Neuronal stem cell (in vitro differentiated cells): ENCODE data around the gene ZNF827.

Experiments used
- DNase-seq: peaks from one replicate; pipeline ENCODE4 v3.0.0-alpha.2; 2013; ENCODE audit warnings: low spot score
- H2AFZ ChIP-seq: one replicate; pipeline ENCODE4 v1.6.1; 2013; ENCODE audit warnings: mild to moderate bottlenecking, low read length, inconsistent platforms
- H2AK5ac ChIP-seq: 2 replicates; pipeline ENCODE4 v1.6.1; 2013; ENCODE audit warnings: low read depth, mild to moderate bottlenecking, inconsistent platforms, low read length, moderate library complexity, mixed read lengths
- H2BK120ac ChIP-seq: 2 replicates; pipeline ENCODE4 v1.6.1; 2013; ENCODE audit warnings: low read depth, mild to moderate bottlenecking, inconsistent platforms, low read length, moderate library complexity, mixed read lengths
- H2BK12ac ChIP-seq: one replicate; pipeline ENCODE4 v1.6.1; 2013; ENCODE audit warnings: low read length, inconsistent platforms
- H2BK15ac ChIP-seq: 2 replicates; pipeline ENCODE4 v1.6.1; 2013; ENCODE audit warnings: mild to moderate bottlenecking, low read length, inconsistent platforms, mixed read lengths
- H2BK5ac ChIP-seq: one replicate; pipeline ENCODE4 v1.6.1; 2013; ENCODE audit warnings: inconsistent platforms, mild to moderate bottlenecking, low read length, moderate library complexity
- H3K14ac ChIP-seq: one replicate; pipeline ENCODE4 v1.6.1; 2013; ENCODE audit warnings: low read length, inconsistent platforms
- H3K18ac ChIP-seq: 2 replicates; pipeline ENCODE4 v1.6.1; 2013; ENCODE audit warnings: low read length, inconsistent platforms
- H3K23ac ChIP-seq: 2 replicates; pipeline ENCODE4 v1.6.1; 2013; ENCODE audit warnings: low read depth, mild to moderate bottlenecking, mixed read lengths, low read length, inconsistent platforms; ENCODE audit not compliant: poor library complexity
- H3K27ac ChIP-seq: replicated peaks from 3 replicates; pipeline ENCODE4 v1.5.1; 2013; ENCODE audit warnings: low read length, inconsistent platforms
- H3K27me3 ChIP-seq, 3 experiments: 2 replicates each; pipeline ENCODE4 v1.6.1; 2013; ENCODE audit warnings: low read length in 3 of 3, mild to moderate bottlenecking in 2 of 3, inconsistent platforms in 1 of 3, low read depth in 1 of 3, mixed read lengths in 1 of 3, moderate library complexity in 1 of 3; ENCODE audit not compliant: control insufficient read depth in 3 of 3, insufficient read depth in 3 of 3
- H3K36me3 ChIP-seq, 2 donors: replicated peaks in 1 of 2; 2 replicates each; pipeline ENCODE4 v1.6.1; 2013; ENCODE audit warnings: low read length in 2 of 2; ENCODE audit not compliant: control insufficient read depth in 2 of 2, insufficient read depth in 2 of 2
- H3K4ac ChIP-seq: 2 replicates; pipeline ENCODE4 v1.6.1; 2013; ENCODE audit warnings: inconsistent platforms, mild to moderate bottlenecking, low read length, moderate library complexity
- H3K4me1 ChIP-seq, 2 donors: 1 replicate in 1 of 2; 2 replicates in 1 of 2; pipeline ENCODE4 v1.6.1; 2013; ENCODE audit warnings: low read length in 2 of 2, low read depth in 1 of 2; ENCODE audit not compliant: control insufficient read depth in 2 of 2, insufficient read depth in 1 of 2
- H3K4me2 ChIP-seq: one replicate; pipeline ENCODE4 v1.6.1; 2013; ENCODE audit warnings: mild to moderate bottlenecking, low read length, inconsistent platforms; ENCODE audit not compliant: insufficient read depth, poor library complexity, severe bottlenecking
- H3K4me3 ChIP-seq, 2 donors: 2 replicates each; pipeline ENCODE4 v1.5.1; 2013; ENCODE audit warnings: low read length in 2 of 2, mild to moderate bottlenecking in 2 of 2, inconsistent platforms in 1 of 2, moderate library complexity in 1 of 2
- H3K79me1 ChIP-seq: one replicate; pipeline ENCODE4 v1.6.1; 2013; ENCODE audit warnings: low read depth, mild to moderate bottlenecking, inconsistent platforms, low read length, moderate library complexity
- H3K9ac ChIP-seq: one replicate; pipeline ENCODE4 v1.6.1; 2013; ENCODE audit warnings: mild to moderate bottlenecking, low read depth, low read length, inconsistent platforms; ENCODE audit not compliant: poor library complexity
- H3K9me3 ChIP-seq, 2 donors: replicated peaks in 1 of 2; 2 replicates each; pipeline versions ENCODE3 to v1.6.1; 2013; ENCODE audit warnings: low read length in 2 of 2, mild to moderate bottlenecking in 2 of 2, inconsistent platforms in 1 of 2, low read depth in 1 of 2, mixed read lengths in 1 of 2, moderate library complexity in 1 of 2; ENCODE audit not compliant: control insufficient read depth in 2 of 2, insufficient read depth in 1 of 2
- H4K8ac ChIP-seq: one replicate; pipeline ENCODE4 v1.6.1; 2013; ENCODE audit warnings: low read depth, mild to moderate bottlenecking, inconsistent platforms, low read length, moderate library complexity
- H4K91ac ChIP-seq: one replicate; pipeline ENCODE4 v1.6.1; 2013; ENCODE audit warnings: low read length, low read depth, mild to moderate bottlenecking, inconsistent platforms; ENCODE audit not compliant: poor library complexity
- WGBS, 2 donors: extraction: QIAGEN DNeasy Blood & Tissue Kit; methylation state at CpG; one replicate each; pipeline ENCODE4 v1.1.7; 2013; ENCODE audit warnings: missing lambda C conversion rate in 2 of 2, mixed read lengths in 1 of 2; ENCODE audit not compliant: insufficient read length in 2 of 2, insufficient replicate concordance in 1 of 2; ENCODE audit errors: extremely low coverage in 2 of 2; 5-methylcytosine and 5-hydroxymethylcytosine counted together

Gene ZNF827

DNA sequence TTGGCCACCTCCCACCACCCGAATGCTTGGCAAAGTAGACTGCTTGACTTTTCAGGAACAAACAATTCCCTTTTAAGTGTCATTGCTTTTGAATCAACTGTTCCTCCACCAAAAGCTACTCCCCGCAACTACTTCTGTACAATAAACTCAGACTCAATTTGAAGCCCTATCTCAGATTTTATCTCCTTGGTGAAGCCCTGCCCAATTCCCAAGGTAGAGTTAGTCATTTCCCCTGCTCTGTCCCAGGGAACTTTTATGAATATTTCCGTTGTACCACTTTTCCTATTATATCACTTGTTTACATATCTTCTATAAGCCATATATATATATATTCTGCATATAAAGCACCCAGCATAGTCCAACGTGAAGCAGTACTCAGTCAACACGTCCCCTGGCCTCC lies 155.9 kb downstream of the ZNF827 start:
- Histone ChIP-seq H3K27ac (no peak overlapping the region), H3K4me2 (no peak overlapping the region), H2BK120ac (no peak overlapping the region), H2AFZ (no peak overlapping the region), H2BK12ac (no peak overlapping the region), H2AK5ac (no peak overlapping the region), H3K36me3 (peaks cover 1 to 48% of the 10 kb centered on the region in 2 donors), H3K18ac (no peak overlapping the region), H4K8ac (no peak overlapping the region), H2BK15ac (no peak overlapping the region), H3K4me1 (no peaks in the 10 kb centered on the region), H4K91ac (no peak overlapping the region), H3K4ac (no peak overlapping the region), H3K9ac (no peak overlapping the region), H3K4me3 (no peak overlapping the region), H2BK5ac (no peak overlapping the region), H3K9me3 (peaks cover 2 to 14% of the 10 kb centered on the region in 2 donors), H3K23ac (no peak overlapping the region), H3K14ac (no peak overlapping the region), H3K79me1 (no peaks in the 10 kb centered on the region), H3K27me3 (no peaks in the 10 kb centered on the region)
- no peak for DNase-seq
- WGBS, 2 donors, result no CpG with 5 or more reads among the region's 5 CpGs

DNA sequence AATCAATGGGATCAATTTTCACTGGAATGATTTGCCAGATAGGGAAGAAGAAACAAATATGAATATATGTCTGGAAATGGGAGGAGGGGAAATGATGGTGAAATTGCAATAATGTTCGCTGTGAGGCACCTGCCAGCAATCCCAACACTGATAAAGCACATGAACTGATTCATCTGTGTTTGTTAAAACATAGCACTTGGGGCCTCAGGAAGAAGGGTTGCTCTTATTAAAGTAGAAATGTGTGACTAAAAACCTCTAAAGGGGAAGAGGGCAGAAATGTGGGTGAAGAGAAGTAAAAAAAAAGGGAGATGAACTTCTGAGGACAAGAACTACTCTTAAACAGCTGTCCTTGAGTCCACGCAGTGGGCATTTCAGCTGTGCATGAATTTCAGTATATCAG lies 157.3 kb downstream of the ZNF827 start:
- H4K8ac ChIP-seq, result no peak overlapping the region
- no peaks in the 10 kb centered on the region for H3K27me3 ChIP-seq
- H2BK15ac ChIP-seq, result no peak overlapping the region
- H3K9ac ChIP-seq, result no peak overlapping the region
- peaks cover 2 to 14% of the 10 kb centered on the region in 2 donors for H3K9me3 ChIP-seq
- no CpG with 5 or more reads among the region's 2 CpGs for WGBS, 2 donors
- no peaks in the 10 kb centered on the region for H3K79me1 ChIP-seq
- no peak overlapping the region for H3K18ac ChIP-seq
- no peak overlapping the region for H4K91ac ChIP-seq
- H3K4ac ChIP-seq, result no peak overlapping the region
- H3K36me3 ChIP-seq, result peaks cover 1 to 60% of the 10 kb centered on the region in 2 donors
- H3K4me1 ChIP-seq, result no peaks in the 10 kb centered on the region
- no peak overlapping the region for H2BK12ac ChIP-seq
- no peak overlapping the region for H3K14ac ChIP-seq
- no peak overlapping the region for H2AK5ac ChIP-seq
- H2BK120ac ChIP-seq, result no peak overlapping the region
- no peak overlapping the region for H3K23ac ChIP-seq
- no peak overlapping the region for H2BK5ac ChIP-seq
- H2AFZ ChIP-seq, result no peak overlapping the region
- H3K4me2 ChIP-seq, result no peak overlapping the region
- no peak for DNase-seq
- H3K27ac ChIP-seq, result no peak overlapping the region
- no peak overlapping the region for H3K4me3 ChIP-seq

DNA sequence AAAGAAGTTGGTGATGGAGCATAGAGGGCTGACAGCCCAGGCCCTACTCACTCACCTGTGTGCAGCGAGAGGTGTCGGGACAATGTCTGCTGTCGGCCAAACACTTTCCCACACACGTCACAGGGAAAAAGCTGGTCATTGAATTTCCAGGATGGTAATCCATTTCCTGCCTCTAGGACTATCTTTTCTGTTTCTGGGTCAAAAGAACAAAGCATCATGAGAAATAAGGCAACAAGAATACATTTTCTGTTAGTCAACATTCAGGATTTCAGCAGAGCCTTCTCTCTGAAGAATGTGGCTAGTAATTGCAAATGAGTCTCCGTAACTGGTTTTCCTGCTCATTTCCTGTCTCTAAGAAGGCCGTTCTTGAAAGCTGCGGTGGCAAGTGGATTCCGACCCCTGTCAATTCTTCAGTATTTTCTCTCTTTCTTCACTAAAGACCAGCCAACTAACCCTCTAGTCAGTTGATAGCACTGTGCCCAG lies 159.3 kb downstream of the ZNF827 start:
- H3K4me1 ChIP-seq, result no peaks in the 10 kb centered on the region
- no peaks in the 10 kb centered on the region for H3K27me3 ChIP-seq
- no peak overlapping the region for H2AFZ ChIP-seq
- H2BK12ac ChIP-seq, result no peak overlapping the region
- peaks cover 2 to 11% of the 10 kb centered on the region in 2 donors for H3K9me3 ChIP-seq
- H3K9ac ChIP-seq, result no peak overlapping the region
- no CpG with 5 or more reads among the region's 8 CpGs for WGBS, 2 donors
- no peak overlapping the region for H3K18ac ChIP-seq
- H3K4me3 ChIP-seq, result no peak overlapping the region
- no peak for DNase-seq
- H3K23ac ChIP-seq, result no peak overlapping the region
- H2BK120ac ChIP-seq, result no peak overlapping the region
- no peak overlapping the region for H3K14ac ChIP-seq
- no peaks in the 10 kb centered on the region for H3K79me1 ChIP-seq
- H3K4me2 ChIP-seq, result no peak overlapping the region
- no peak overlapping the region for H4K8ac ChIP-seq
- H3K36me3 ChIP-seq, result peaks cover 6 to 76% of the 10 kb centered on the region in 2 donors
- no peak overlapping the region for H2AK5ac ChIP-seq
- H4K91ac ChIP-seq, result no peak overlapping the region
- H2BK5ac ChIP-seq, result no peak overlapping the region
- no peak overlapping the region for H3K4ac ChIP-seq
- H2BK15ac ChIP-seq, result no peak overlapping the region
- no peak overlapping the region for H3K27ac ChIP-seq

DNA sequence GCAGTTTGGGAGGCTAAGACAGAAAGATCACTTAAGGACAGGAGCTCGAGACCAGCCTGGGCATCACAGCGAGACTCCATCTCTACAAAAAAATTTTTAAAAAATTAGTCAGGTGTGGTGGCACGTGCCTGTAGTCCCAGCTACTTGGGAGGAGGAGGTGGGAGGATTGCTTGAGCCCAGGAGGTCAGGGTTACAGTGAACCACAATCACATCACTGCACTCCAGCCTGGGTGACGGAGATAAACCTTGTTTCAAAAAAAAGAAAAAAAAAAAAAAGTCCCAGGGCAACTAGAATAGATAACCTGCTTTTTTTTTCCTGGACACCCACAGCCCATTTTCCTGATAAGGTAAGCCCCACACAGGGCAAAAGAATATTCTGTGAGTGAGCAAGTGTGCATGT lies 162.4 kb downstream of the ZNF827 start:
- Histone ChIP-seq H4K8ac (no peak overlapping the region), H3K36me3 (peaks cover 5 to 81% of the 10 kb centered on the region in 2 donors), H3K4me3 (no peak overlapping the region), H3K27me3 (no peaks in the 10 kb centered on the region), H3K4me1 (no peaks in the 10 kb centered on the region), H3K79me1 (no peaks in the 10 kb centered on the region), H3K23ac (no peak overlapping the region), H2AFZ (no peak overlapping the region), H3K9ac (no peak overlapping the region), H3K9me3 (no peaks in the 10 kb centered on the region), H3K4ac (no peak overlapping the region), H2AK5ac (no peak overlapping the region), H2BK15ac (no peak overlapping the region), H3K4me2 (no peak overlapping the region), H3K27ac (no peak overlapping the region), H4K91ac (no peak overlapping the region), H2BK12ac (no peak overlapping the region), H3K18ac (no peak overlapping the region), H2BK120ac (no peak overlapping the region), H3K14ac (no peak overlapping the region), H2BK5ac (no peak overlapping the region)
- DNase-seq, result no peak
- no CpG with 5 or more reads among the region's 4 CpGs for WGBS, 2 donors
